OCI-LY7 (cell line): Measurements from ENCODE around the gene CYP2B6. TPM values are rescaled to one million over a fixed set of nuclear protein-coding genes. Genes with fewer than 3 reads are reported as not detected.

Experiments used
- BruUV-seq: library from RNA; stranded (reverse); fragments of 400-500 nt; replicated peaks from 2 replicates; lab custom pipeline; 2021; lab: Mats Ljungman, UMichigan
- CTCF ChIA-PET: fragments of 300-600 bp; sonication (Branson Sonifier 250); formaldehyde crosslinking; loops from one replicate; lab custom pipeline; 2022; ENCODE audit warnings: antibody characterized with exemption; ENCODE audit not compliant: unreplicated experiment; lab: Charles Lee
- POLR2A ChIA-PET: fragments of 300-600 bp; sonication (Branson Sonifier 250); formaldehyde crosslinking; loops from one replicate; lab custom pipeline; 2022; ENCODE audit warnings: antibody characterized with exemption; lab: Charles Lee
- DNase-seq: peaks from one replicate; pipeline ENCODE4 v3.0.0-alpha.2; 2015; ENCODE audit warnings: low spot score
- H2AFZ ChIP-seq: fragments of 200-600 bp; sonication (generic), shearing (Covaris generic); 2 replicates; pipeline ENCODE4 v1.6.1; 2014; ENCODE audit warnings: mild to moderate bottlenecking, antibody characterized with exemption, low read length, moderate library complexity
- H3K27ac ChIP-seq: fragments of 200-600 bp; sonication (generic); 2 replicates; pipeline ENCODE4 v1.5.1; 2014; ENCODE audit warnings: mixed run types, low read depth, mild to moderate bottlenecking, moderate library complexity, low read length, inconsistent platforms; ENCODE audit not compliant: poor library complexity, severe bottlenecking
- H3K36me3 ChIP-seq: fragments of 200-600 bp; sonication (generic); 2 replicates; pipeline ENCODE4 v1.6.1; 2014; ENCODE audit warnings: mild to moderate bottlenecking, antibody characterized with exemption, low read length, moderate library complexity, mixed read lengths; ENCODE audit not compliant: insufficient read depth
- H3K4me1 ChIP-seq: fragments of 200-600 bp; sonication (generic); 2 replicates; pipeline ENCODE4 v1.5.1; 2014; ENCODE audit warnings: mild to moderate bottlenecking, low read length; ENCODE audit not compliant: insufficient read depth, poor library complexity, severe bottlenecking
- H3K4me2 ChIP-seq: fragments of 200-600 bp; sonication (generic); 2 replicates; pipeline ENCODE4 v1.6.1; 2014; ENCODE audit warnings: mild to moderate bottlenecking, low read length
- H3K4me3 ChIP-seq: fragments of 200-600 bp; sonication (generic); 2 replicates; pipeline ENCODE4 v1.5.1; 2014; ENCODE audit warnings: mild to moderate bottlenecking, low read depth, low read length; ENCODE audit not compliant: poor library complexity, severe bottlenecking
- H3K79me2 ChIP-seq: fragments of 200-600 bp; sonication (generic); 2 replicates; pipeline ENCODE4 v1.6.1; 2016; ENCODE audit warnings: low read depth, mild to moderate bottlenecking, low read length, moderate library complexity, mixed read lengths; ENCODE audit not compliant: insufficient read depth
- H3K9me2 ChIP-seq: fragments of 200-600 bp; sonication (generic); 2 replicates; pipeline ENCODE4 v1.6.1; 2016; ENCODE audit warnings: mild to moderate bottlenecking, low read length, mixed read lengths; ENCODE audit not compliant: insufficient read depth
- H3K9me3 ChIP-seq: fragments of 200-600 bp; sonication (generic); 2 replicates; pipeline ENCODE4 v1.6.1; 2014; ENCODE audit warnings: mild to moderate bottlenecking, mixed run types, low read length, mixed read lengths
- H4K20me1 ChIP-seq: fragments of 200-600 bp; sonication (generic); 2 replicates; pipeline ENCODE4 v1.6.1; 2014; ENCODE audit warnings: mild to moderate bottlenecking, antibody characterized with exemption, low read length, moderate library complexity, mixed read lengths; ENCODE audit not compliant: insufficient read depth
- EZH2phosphoT487 ChIP-seq: fragments of 200-600 bp; sonication (generic); IDR thresholded peaks from 2 replicates; pipeline ENCODE4 v1.6.1; 2018; ENCODE audit warnings: low read depth, borderline replicate concordance, mild to moderate bottlenecking, mixed run types, antibody characterized with exemption, low read length, moderate library complexity, mixed read lengths
- intact Hi-C: fragments of 100-400 bp; cut with micrococcal nuclease; formaldehyde crosslinking; loops from one replicate; pipeline ENCODE4 v1.10.0; 2022; ENCODE audit not compliant: unreplicated experiment
- total RNA-seq, 2 experiments: library from RNA; depleted of rRNA in 1 of 2; stranded (reverse); fragments of >200 nt in 1 of 2; shearing (Covaris generic) in 1 of 2; gene quantifications; 2 replicates each; pipeline ENCODE4 v1.2.3, GENCODE V29; 2014 to 2022
- TF ChIP-seq, protein P1 (sequence below): fragments of 200-600 bp; sonication (generic); conservative IDR thresholded peaks from 2 replicates; pipeline ENCODE4 v1.5.1; 2014; ENCODE audit warnings: mild to moderate bottlenecking, antibody characterized with exemption, low read length, moderate library complexity, mixed read lengths

Gene CYP2B6
- total RNA-seq, 2 experiments from 2014 or later: not detected

DNA sequence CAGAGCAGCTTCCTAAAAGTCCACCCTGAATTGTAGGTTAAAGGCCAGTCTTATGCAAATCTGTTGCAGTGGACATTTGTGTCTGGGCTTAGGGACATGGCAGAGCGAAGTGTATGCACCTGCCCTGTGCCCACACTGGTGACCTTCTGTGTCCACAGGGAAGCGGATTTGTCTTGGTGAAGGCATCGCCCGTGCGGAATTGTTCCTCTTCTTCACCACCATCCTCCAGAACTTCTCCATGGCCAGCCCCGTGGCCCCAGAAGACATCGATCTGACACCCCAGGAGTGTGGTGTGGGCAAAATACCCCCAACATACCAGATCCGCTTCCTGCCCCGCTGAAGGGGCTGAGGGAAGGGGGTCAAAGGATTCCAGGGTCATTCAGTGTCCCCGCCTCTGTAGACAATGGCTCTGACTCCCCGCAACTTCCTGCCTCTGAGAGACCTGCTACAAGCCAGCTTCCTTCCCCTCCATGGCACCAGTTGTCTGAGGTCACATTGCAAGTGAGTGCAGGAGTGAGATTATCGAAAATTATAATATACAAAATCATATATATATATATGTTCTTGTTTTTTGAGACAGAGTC is 25.5 kb downstream of the CYP2B6 start:
- BruUV-seq: no TSS peak
- Histone ChIP-seq H3K4me3 (no peak overlapping the region), H2AFZ (no peak overlapping the region), H3K36me3 (no peaks in the 10 kb centered on the region), H3K9me2 (no peaks in the 10 kb centered on the region), H3K4me1 (no peaks in the 10 kb centered on the region), H3K79me2 (no peaks in the 10 kb centered on the region), H3K4me2 (no peak overlapping the region), H4K20me1 (no peaks in the 10 kb centered on the region), H3K27ac (no peak overlapping the region), H3K9me3 (no peaks in the 10 kb centered on the region)
- ChIA-PET POLR2A (no interaction called here), CTCF (no interaction called here)
- TF ChIP-seq, protein P1, sequence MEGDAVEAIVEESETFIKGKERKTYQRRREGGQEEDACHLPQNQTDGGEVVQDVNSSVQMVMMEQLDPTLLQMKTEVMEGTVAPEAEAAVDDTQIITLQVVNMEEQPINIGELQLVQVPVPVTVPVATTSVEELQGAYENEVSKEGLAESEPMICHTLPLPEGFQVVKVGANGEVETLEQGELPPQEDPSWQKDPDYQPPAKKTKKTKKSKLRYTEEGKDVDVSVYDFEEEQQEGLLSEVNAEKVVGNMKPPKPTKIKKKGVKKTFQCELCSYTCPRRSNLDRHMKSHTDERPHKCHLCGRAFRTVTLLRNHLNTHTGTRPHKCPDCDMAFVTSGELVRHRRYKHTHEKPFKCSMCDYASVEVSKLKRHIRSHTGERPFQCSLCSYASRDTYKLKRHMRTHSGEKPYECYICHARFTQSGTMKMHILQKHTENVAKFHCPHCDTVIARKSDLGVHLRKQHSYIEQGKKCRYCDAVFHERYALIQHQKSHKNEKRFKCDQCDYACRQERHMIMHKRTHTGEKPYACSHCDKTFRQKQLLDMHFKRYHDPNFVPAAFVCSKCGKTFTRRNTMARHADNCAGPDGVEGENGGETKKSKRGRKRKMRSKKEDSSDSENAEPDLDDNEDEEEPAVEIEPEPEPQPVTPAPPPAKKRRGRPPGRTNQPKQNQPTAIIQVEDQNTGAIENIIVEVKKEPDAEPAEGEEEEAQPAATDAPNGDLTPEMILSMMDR: no peak
- TF ChIP-seq EZH2phosphoT487: no peak
- no peak for DNase-seq
- intact Hi-C loops: no loop called here

DNA sequence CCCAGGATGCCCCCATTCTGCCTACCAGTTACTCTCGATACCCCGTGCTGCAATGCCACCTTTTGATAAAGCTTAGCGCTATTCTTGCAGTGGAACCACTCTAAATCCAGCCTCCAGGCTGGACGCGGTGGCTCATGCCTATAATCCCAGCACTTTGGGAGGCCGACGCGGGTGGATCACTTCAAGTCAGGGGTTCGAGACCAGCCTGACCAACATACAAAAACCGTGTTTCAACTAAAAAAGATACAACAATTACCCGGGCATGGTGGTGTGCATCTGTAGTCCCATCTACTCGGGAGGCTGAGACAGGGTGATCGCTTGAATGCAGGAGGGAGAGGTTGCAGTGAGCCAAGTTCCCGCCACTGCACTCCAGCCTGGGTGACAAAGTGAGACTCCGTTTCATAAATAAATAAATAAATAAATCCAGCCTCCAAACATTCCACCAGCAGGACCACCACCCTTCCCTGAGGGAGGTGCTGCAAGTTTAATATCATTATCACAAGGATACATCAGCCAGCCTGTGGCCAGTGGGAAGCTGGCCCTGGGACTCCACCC is 27.7 kb downstream of the CYP2B6 start:
- Histone ChIP-seq H3K9me3 (no peaks in the 10 kb centered on the region), H3K79me2 (no peaks in the 10 kb centered on the region), H3K4me1 (no peaks in the 10 kb centered on the region), H4K20me1 (no peaks in the 10 kb centered on the region), H3K36me3 (no peaks in the 10 kb centered on the region), H3K4me2 (no peak overlapping the region), H2AFZ (no peak overlapping the region), H3K9me2 (no peaks in the 10 kb centered on the region), H3K27ac (no peak overlapping the region), H3K4me3 (no peak overlapping the region)
- no TSS peak for BruUV-seq
- POLR2A ChIA-PET: no interaction called here
- CTCF ChIA-PET: no interaction called here
- intact Hi-C loops: no loop called here
- TF ChIP-seq, protein P1: no peak
- TF ChIP-seq EZH2phosphoT487: no peak
- no peak for DNase-seq

DNA sequence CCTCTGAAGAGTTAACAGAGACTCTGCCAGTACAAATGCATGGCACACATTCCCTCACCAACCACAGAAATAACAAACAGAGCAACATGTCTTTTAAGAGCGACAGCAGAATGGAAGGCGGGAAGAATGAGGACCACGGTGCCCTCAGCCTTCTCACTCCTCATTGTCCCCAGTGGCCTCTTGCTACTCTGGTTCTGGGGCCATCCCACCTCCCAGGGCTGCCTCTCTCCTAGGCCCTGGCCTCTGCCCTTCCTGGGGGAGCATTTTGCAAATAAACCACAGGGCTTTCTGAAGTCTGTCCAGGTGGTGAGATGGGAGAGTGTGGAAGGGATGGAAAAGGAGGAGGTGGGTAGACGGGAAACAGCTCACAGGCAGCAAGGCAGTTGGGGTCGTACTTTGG is 28.3 kb downstream of the CYP2B6 start:
- H3K4me1 ChIP-seq: no peaks in the 10 kb centered on the region
- no TSS peak for BruUV-seq

More for the DNA sequence above, 28.3 kb downstream of the CYP2B6 start:
- Histone ChIP-seq H3K79me2 (no peaks in the 10 kb centered on the region), H3K9me2 (no peaks in the 10 kb centered on the region), H2AFZ (no peak overlapping the region), H3K36me3 (no peaks in the 10 kb centered on the region), H3K4me3 (no peak overlapping the region), H3K4me2 (no peak overlapping the region), H3K9me3 (no peaks in the 10 kb centered on the region), H3K27ac (no peak overlapping the region), H4K20me1 (no peaks in the 10 kb centered on the region)
- ChIA-PET CTCF (no interaction called here), POLR2A (no interaction called here)
- TF ChIP-seq, protein P1: no peak
- TF ChIP-seq EZH2phosphoT487: no peak
- intact Hi-C loops: no loop called here
- DNase-seq: no peak
